Mucosa of descending colon (tissue), 3 donors: ENCODE results near the gene DDX24. TPM values are rescaled to one million over a fixed set of nuclear protein-coding genes. Genes with fewer than 3 reads are reported as not detected.

Experiments
- ATAC-seq: fragments of 200-7000 bp; cut with Tn5 transposase; one replicate; pipeline ENCODE4 v1.9.1; 2020; ENCODE audit warnings: mild to moderate bottlenecking, moderate library complexity
- DNase-seq, 3 donors: peaks; one replicate each; pipeline ENCODE4 v3.0.0-alpha.2; 2020
- H3K36me3 ChIP-seq: fragments of 200-600 bp; one replicate; pipeline ENCODE4 v1.8.0; 2021; ENCODE audit warnings: low read depth, mild to moderate bottlenecking
- H3K4me1 ChIP-seq: fragments of 200-600 bp; one replicate; pipeline ENCODE4 v1.8.0; 2021; ENCODE audit warnings: low read depth, mild to moderate bottlenecking
- H3K4me3 ChIP-seq: fragments of 200-600 bp; one replicate; pipeline ENCODE4 v1.8.0; 2021; ENCODE audit warnings: mild to moderate bottlenecking
- H3K9me3 ChIP-seq: fragments of 200-600 bp; one replicate; pipeline ENCODE4 v1.8.0; 2021; ENCODE audit warnings: mild to moderate bottlenecking
- intact Hi-C, 2 donors: fragments of 100-400 bp; cut with DNase I in 1 of 2; cut with micrococcal nuclease in 1 of 2; formaldehyde crosslinking; loops; one replicate each; pipeline versions ENCODE4 v1.11.0 to v1.11.1; 2022; cut with DNase I, micrococcal nuclease
- total RNA-seq, 3 donors: library from RNA; stranded (reverse); fragmentation: NEBNext Ultra II Directional in 2 of 3; extraction: Animal tissue kit (Norgen Biotek cat#: 25700) in 2 of 3; gene quantifications; one replicate each; pipeline versions ENCODE4 v1.2.1 to v1.2.4, GENCODE V29; 2021 to 2023
- TF ChIP-seq, protein P1 (sequence below): fragments of 200-600 bp; IDR thresholded peaks from one replicate; pipeline ENCODE4 v1.8.0; 2022; ENCODE audit warnings: antibody characterized with exemption, mild to moderate bottlenecking
- donor health status: DM: no; HTN: no; CAD: no; lungs with moderate emphysema.
- donor health status: DM: no; HTN: no; CAD: no.
- donor health status: DM: no; HTN: yes; CAD: no.

Gene DDX24
- total RNA-seq, 3 donors from 2014 or later = 90.6 to 197 (median 107) TPM

DNA sequence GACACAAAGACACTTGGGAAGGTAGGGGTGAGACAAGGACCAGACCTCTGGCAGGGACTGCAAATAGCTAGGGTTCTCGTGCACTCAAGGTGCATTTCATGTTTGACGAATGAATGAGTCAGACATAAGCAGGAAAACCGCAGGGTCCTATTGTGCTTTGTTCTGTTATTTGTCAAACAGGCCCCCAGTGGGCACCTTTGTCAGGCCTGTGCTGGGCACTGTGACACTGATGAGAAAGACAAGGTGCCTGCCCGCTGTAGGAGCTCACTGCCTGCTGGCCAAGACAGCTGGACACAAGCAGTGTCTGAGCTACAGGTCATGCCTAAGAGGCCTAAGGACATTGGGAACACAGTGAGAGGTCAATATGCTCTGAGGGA, 52.6 kb downstream of the DDX24 start:
- Histone ChIP-seq H3K36me3 (no peaks in the 10 kb centered on the region), H3K4me1 (peaks cover 7% of the 10 kb centered on the region), H3K9me3 (no peaks in the 10 kb centered on the region), H3K4me3 (no peak overlapping the region)
- intact Hi-C loops = no loop called here
- TF ChIP-seq, protein P1, sequence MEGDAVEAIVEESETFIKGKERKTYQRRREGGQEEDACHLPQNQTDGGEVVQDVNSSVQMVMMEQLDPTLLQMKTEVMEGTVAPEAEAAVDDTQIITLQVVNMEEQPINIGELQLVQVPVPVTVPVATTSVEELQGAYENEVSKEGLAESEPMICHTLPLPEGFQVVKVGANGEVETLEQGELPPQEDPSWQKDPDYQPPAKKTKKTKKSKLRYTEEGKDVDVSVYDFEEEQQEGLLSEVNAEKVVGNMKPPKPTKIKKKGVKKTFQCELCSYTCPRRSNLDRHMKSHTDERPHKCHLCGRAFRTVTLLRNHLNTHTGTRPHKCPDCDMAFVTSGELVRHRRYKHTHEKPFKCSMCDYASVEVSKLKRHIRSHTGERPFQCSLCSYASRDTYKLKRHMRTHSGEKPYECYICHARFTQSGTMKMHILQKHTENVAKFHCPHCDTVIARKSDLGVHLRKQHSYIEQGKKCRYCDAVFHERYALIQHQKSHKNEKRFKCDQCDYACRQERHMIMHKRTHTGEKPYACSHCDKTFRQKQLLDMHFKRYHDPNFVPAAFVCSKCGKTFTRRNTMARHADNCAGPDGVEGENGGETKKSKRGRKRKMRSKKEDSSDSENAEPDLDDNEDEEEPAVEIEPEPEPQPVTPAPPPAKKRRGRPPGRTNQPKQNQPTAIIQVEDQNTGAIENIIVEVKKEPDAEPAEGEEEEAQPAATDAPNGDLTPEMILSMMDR = no peak
- ATAC-seq = no peak
- no peak for DNase-seq

DNA sequence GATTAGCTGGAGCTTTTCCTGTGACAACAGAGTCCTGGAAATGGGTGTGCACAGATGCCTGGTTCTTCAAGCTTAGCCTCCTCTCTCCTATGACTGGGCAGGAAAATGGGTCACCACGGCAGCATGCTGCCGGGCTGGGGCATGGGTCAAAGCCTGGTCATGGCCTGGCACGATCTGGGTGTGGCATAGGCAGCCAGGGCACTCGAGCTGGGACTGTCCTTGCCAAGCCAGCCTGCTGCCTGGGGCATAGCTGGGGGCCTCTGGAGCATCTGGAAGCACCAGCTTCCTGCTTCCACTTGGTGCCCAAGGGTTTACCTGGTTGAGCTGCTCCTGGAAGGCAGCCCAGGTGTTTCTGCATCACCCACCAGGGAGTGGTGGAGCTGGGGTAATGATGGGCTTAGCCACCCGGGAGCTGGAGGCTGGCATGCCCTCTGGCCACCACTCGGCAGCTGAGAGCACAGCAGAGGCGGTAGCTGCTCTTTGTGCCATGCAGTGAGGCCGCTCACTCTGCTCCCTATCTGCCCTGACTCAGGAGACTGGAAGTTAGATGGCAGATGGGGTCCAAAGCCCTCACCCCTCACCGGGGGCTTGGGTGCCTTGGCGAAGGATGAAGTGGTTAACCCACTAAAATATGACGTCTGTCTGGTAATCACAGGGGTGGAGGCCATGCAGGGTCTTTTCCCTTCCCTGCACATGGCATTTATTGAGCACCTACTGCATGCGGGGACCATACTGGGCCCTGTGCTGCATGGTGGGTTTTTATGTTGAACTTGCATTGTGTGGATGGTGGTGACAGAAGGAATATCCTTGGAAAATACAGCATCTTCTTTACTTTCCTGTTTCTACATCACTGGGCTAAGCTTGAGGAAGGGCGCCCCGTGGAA, 53.2 kb downstream of the DDX24 start:
- TF ChIP-seq, protein P1 = no peak
- H3K4me3 ChIP-seq = no peak overlapping the region
- ATAC-seq = peak; percentile 17
- H3K36me3 ChIP-seq = no peaks in the 10 kb centered on the region
- intact Hi-C loops = no loop called here
- DNase-seq = no peak
- H3K4me1 ChIP-seq = peaks cover 7% of the 10 kb centered on the region
- H3K9me3 ChIP-seq = no peaks in the 10 kb centered on the region

DNA sequence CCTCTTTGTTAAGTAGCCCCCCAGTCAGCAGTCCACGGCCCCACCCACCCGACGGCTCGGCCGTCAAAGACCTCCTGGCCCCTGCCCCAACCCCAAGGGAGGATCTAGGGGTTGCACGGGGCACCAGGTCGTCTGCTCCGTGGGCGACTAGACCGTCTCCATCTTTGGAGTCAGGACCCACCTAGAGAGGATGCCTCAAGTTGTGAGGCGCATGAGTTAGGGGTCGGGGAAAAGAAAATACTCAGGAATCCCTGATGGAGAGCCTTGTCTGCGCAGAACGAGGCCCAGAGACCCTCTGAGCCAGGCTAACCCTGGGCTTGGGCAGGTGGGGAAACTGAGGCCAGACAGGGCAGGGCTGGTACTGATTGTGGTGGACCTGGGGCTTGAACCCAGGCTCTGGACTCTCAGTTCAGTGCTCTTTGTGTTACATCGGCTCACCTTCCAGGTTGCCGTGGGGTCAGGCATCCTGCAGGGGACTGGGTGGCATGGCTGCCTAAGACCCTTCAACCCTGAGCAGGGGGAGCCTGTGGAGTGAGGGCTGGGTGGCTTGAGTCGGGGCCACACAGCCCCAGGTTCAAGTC, 54.0 kb downstream of the DDX24 start:
- no peak for ATAC-seq

DNA sequence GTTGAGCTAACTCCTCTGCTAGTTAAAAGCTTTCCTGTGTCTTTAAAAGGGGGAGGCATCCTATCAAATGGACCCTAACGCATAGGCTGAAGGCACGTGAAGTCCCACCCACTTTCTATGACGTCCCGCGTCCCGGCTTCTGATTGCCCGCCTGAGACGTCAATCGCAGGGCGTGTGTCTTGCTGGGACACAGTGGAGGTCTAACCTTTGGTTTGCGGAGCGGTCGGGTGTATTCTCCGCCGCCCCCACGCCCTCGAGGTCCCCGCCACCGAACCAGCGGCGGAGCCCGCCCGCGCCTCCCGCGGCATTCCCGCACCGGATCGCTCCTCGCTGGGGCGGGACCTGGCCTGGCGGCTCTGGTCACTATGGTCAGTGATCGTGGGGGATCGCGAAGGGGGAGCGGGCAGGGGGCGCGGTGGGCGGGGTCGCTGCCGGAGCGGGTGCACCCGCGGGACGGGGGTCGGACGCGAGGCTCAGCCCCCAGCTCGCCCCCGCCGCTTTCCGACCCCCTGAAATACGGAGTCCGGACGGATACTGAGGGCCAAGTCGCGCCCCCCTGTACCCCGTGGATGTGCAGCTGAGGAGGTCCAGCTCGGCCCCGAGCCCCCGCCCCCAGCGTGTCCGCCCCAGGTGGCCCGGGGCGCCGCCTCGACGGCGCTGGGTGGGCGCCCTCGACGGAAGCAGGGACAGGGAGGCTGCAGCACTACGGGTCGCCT, 54.7 kb downstream of the DDX24 start, which contains the start of gene OTUB2:
TSS of gene OTUB2 (plus strand) at position 168 of the 716 bp plus-strand sequence. CDS start at position 366, 198 bp downstream.
- H3K4me1 ChIP-seq = peaks cover 4% of the 10 kb centered on the region
- DNase-seq = peak; percentile 97 to 99 (median 99)
- peak; percentile 97 for ATAC-seq
- TF ChIP-seq, protein P1 = no peak
- H3K4me3 ChIP-seq = peak within 1 kb of the TSS; percentile 40
- no peaks in the 10 kb centered on the region for H3K36me3 ChIP-seq
- no peaks in the 10 kb centered on the region for H3K9me3 ChIP-seq
- intact Hi-C loops = no loop called here

More for the DNA sequence above, 54.0 kb downstream of the DDX24 start:
- Histone ChIP-seq H3K4me1 (peaks cover 5% of the 10 kb centered on the region), H3K9me3 (no peaks in the 10 kb centered on the region), H3K4me3 (no peak overlapping the region), H3K36me3 (no peaks in the 10 kb centered on the region)
- intact Hi-C loops = no loop called here
- no peak for DNase-seq
- TF ChIP-seq, protein P1 = no peak

DNA sequence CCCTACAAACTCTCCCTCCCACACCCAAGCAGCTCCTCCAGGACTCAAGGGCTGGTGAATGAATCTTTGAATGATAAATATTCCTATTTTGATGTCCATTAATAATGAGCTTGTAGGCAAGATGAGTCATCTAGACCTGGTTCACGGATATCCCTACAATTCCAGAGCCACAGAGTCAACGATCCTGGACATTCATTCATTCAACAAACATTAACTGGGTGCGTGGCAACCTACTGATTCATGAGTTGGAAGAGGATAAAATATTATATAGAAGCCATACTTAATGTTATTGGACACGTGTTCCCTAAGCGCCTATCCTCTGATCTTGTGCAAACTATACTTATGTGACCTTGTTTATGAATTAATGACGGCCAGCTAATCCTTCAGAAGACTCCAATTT, 55.3 kb downstream of the DDX24 start:
- DNase-seq = no peak
- TF ChIP-seq, protein P1 = no peak
- intact Hi-C loops = no loop called here
- Histone ChIP-seq H3K4me3 (peak overlapping the region; percentile 40), H3K9me3 (no peaks in the 10 kb centered on the region), H3K4me1 (peaks cover 4% of the 10 kb centered on the region), H3K36me3 (no peaks in the 10 kb centered on the region)
- no peak for ATAC-seq
